ENCODE data around the gene GLIPR1L2. TPM values are rescaled to one million over a fixed set of nuclear protein-coding genes. Genes with fewer than 3 reads are reported as not detected.

Gene GLIPR1L2
- total and polyA plus RNA-seq, 10 of the 15 experiments (the other 5 are each of a cell fraction or from before 2014, with no cell fraction given): 0.04 to 0.39 (median 0.09) TPM; not detected in 3

DNA sequence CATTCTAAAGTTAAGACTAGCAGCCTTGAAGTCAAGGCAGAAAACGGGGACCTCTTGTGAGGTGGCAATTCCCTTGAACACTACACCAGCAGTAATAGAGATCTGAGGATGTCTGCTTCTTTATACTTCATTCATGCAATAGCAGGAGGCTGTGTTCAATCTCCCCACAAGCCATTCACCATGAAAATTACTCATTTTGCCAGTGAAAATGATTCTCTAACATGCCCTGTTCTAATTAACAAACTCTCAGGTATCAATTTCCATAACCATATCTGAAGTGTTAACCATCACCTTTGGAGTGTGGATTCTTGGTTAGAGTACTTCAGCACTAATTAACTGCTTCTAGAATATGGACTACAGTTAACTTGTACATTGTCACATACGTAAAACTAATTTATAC lies 86.2 kb downstream of the GLIPR1L2 start:
- POLR2A ChIA-PET: interaction anchor here (1.4 to 2.1 kb wide), 2 partner anchors 9 to 86 kb away, joined by 4 to 5 read pairs; partner anchors contain the start of gene GLIPR1L2
- DNase-seq (ENCODE audit: low read depth, low spot score) (no peak), FAIRE-seq (no peak), ATAC-seq (peak; percentile 10)
- H3K4me2 ChIP-seq (ENCODE audit: control insufficient read depth, insufficient read depth): no peak overlapping the region
- RAD21 ChIA-PET (ENCODE audit: unreplicated experiment): interaction anchor here (1.1 to 1.5 kb wide), 2 partner anchors 8 to 49 kb away, joined by 3 read pairs; no protein-coding TSS in a partner anchor
- H4K20me1 ChIP-seq (ENCODE audit: control insufficient read depth, insufficient read depth): no peaks in the 10 kb centered on the region
- no peaks in the 10 kb centered on the region for H3K9me3 ChIP-seq (replicated peaks; ENCODE audit: control insufficient read depth, insufficient read depth, low read length)
- no TSS peak for BruUV-seq (replicated peaks)
- intact Hi-C loops (cut with micrococcal nuclease; ENCODE audit: unreplicated experiment): no loop called here
- H3K27ac ChIP-seq (ENCODE audit: control insufficient read depth, insufficient read depth): no peak overlapping the region
- CTCF ChIA-PET: interaction anchor here (1.4 to 5.5 kb wide), 3 partner anchors 15 to 143 kb away, joined by 4 to 46 read pairs (median 24); partner anchors contain the start of genes GLIPR1L1 and GLIPR1L2
- H3K4me1 ChIP-seq (ENCODE audit: control insufficient read depth, insufficient read depth, low read length): peaks cover 27% of the 10 kb centered on the region
- H3K27me3 ChIP-seq (replicated peaks in 1 of 2; ENCODE audit: control insufficient read depth in 2 of 2, insufficient read depth in 2 of 2, low read length in 1 of 2): no peaks in the 10 kb centered on the region
- H3K36me3 ChIP-seq (ENCODE audit: control insufficient read depth in 2 of 2, insufficient read depth in 2 of 2, low read length in 1 of 2): no peaks in the 10 kb centered on the region
- SMC1A ChIA-PET (ENCODE audit: uncharacterized antibody, unreplicated experiment): interaction anchor here (1.2 to 2.4 kb wide), 4 partner anchors 7 to 40 kb away, joined by 3 to 6 read pairs (median 4); no protein-coding TSS in a partner anchor
- no peak overlapping the region for H3K4me3 ChIP-seq
- H3K9ac ChIP-seq (ENCODE audit: control insufficient read depth, insufficient read depth, low read length): no peak overlapping the region
- in situ Hi-C loops (cut with MboI): loop anchor here (25.0 kb wide), 1 partner anchor 790 kb away; no protein-coding TSS in a partner anchor
- peaks cover 9% of the 10 kb centered on the region for H3K79me2 ChIP-seq (ENCODE audit: control insufficient read depth, insufficient read depth, low read length)
- no peak overlapping the region for H2AFZ ChIP-seq (ENCODE audit: control insufficient read depth, low read depth, low read length)
- WGBS (ENCODE audit: insufficient coverage, insufficient replicate concordance, low lambda C conversion rate, missing lambda C conversion rate): 48% methylated on average over 2 of the region's 2 CpGs
- no peak for TF ChIP-seq ATF7 (IDR thresholded peaks at IDR 0.05; ENCODE audit: low read depth)
- TF ChIP-seq MTA2 (IDR thresholded peaks at IDR 0.05; ENCODE audit: low read depth): peak; percentile 94
- no peak for TF ChIP-seq MTA3 (IDR thresholded peaks at IDR 0.05; ENCODE audit: borderline replicate concordance, low read length)
- no peak for TF ChIP-seq TARDBP (IDR thresholded peaks at IDR 0.05; ENCODE audit: borderline replicate concordance)
- no peak for TF ChIP-seq ZBTB4 (CRISPR knock-in tag; IDR thresholded peaks at IDR 0.05)
- TF ChIP-seq GABPA (IDR thresholded peaks at IDR 0.05; ENCODE audit: low read depth): no peak
- TF ChIP-seq IKZF1 (conservative IDR thresholded peaks at IDR 0.05): peak; percentile 25; the same call in 1 of the 2 replicates
- no peak for TF ChIP-seq POLR2AphosphoS2 (IDR thresholded peaks at IDR 0.05; ENCODE audit: low read depth, low read length)
- no peak for TF ChIP-seq SPI1 (IDR thresholded peaks at IDR 0.05; ENCODE audit: borderline replicate concordance, insufficient read depth, low read depth, low read length)
- TF ChIP-seq, protein P1, sequence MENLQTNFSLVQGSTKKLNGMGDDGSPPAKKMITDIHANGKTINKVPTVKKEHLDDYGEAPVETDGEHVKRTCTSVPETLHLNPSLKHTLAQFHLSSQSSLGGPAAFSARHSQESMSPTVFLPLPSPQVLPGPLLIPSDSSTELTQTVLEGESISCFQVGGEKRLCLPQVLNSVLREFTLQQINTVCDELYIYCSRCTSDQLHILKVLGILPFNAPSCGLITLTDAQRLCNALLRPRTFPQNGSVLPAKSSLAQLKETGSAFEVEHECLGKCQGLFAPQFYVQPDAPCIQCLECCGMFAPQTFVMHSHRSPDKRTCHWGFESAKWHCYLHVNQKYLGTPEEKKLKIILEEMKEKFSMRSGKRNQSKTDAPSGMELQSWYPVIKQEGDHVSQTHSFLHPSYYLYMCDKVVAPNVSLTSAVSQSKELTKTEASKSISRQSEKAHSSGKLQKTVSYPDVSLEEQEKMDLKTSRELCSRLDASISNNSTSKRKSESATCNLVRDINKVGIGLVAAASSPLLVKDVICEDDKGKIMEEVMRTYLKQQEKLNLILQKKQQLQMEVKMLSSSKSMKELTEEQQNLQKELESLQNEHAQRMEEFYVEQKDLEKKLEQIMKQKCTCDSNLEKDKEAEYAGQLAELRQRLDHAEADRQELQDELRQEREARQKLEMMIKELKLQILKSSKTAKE (IDR thresholded peaks at IDR 0.05; ENCODE audit: low read depth, poor library complexity, severe bottlenecking): no peak
- no peak for TF ChIP-seq LARP7 (IDR thresholded peaks at IDR 0.05)
- TF ChIP-seq MAX (IDR thresholded peaks at IDR 0.05; ENCODE audit: low read depth, low read length): no peak
- TF ChIP-seq, protein P2, sequence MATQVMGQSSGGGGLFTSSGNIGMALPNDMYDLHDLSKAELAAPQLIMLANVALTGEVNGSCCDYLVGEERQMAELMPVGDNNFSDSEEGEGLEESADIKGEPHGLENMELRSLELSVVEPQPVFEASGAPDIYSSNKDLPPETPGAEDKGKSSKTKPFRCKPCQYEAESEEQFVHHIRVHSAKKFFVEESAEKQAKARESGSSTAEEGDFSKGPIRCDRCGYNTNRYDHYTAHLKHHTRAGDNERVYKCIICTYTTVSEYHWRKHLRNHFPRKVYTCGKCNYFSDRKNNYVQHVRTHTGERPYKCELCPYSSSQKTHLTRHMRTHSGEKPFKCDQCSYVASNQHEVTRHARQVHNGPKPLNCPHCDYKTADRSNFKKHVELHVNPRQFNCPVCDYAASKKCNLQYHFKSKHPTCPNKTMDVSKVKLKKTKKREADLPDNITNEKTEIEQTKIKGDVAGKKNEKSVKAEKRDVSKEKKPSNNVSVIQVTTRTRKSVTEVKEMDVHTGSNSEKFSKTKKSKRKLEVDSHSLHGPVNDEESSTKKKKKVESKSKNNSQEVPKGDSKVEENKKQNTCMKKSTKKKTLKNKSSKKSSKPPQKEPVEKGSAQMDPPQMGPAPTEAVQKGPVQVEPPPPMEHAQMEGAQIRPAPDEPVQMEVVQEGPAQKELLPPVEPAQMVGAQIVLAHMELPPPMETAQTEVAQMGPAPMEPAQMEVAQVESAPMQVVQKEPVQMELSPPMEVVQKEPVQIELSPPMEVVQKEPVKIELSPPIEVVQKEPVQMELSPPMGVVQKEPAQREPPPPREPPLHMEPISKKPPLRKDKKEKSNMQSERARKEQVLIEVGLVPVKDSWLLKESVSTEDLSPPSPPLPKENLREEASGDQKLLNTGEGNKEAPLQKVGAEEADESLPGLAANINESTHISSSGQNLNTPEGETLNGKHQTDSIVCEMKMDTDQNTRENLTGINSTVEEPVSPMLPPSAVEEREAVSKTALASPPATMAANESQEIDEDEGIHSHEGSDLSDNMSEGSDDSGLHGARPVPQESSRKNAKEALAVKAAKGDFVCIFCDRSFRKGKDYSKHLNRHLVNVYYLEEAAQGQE (IDR thresholded peaks at IDR 0.05; ENCODE audit: low read depth, low read length): no peak

Data from GM12878 (cell line).